Stimulated activated CD8-positive, alpha-beta memory T cell treated with anti-CD3 and anti-CD28 coated beads, Interleukin-7, amount 100 ng/mL, for 48 hours (primary cell): ENCODE measurements around the gene ZPR1.

ENCODE experiments used
- DNase-seq, 2 donors: peaks; one replicate each; pipeline ENCODE4 v3.0.0-alpha.2; 2020; ENCODE audit warnings: low read depth in 1 of 2; ENCODE audit errors: extremely low read depth in 1 of 2

The ZPR1 gene

DNA sequence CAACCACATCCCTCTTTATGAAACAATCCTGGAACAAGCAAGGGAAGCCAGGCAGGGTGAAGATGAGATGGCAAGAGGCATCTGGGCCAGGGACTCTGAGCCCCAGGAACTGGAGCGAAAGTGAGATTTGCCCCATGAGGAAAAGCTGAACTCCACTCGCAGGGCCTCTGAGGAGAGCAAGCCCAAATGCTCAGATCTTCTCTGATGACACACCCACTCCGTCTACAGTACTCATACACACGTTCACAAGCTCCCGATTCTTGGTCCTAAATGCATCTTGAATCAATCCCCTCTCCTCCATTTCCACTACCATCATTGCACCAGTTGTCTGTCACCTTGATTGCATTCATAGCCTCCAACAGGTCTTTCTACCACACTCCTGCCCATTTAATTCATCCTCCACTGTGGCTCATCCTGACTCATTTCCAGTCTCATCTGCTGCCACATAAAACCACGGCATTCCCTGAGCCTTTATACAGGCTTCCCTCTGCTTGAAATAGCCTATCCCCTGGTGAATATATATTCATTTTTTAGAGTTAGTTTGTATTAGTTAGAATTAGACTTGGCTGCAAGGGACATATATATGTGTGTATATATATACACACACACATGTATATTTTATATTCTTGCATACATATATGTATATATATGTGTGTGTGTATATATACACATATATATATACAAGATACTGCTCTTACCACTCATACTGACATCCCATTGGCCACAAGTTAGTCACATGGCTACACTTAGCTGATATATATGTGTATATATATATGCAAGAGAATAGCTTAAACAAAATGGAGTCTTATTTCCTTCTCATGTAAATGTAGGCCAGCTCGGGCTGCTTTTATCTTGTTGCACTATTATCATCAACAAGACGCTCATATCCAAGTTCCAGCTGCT is 5.3 kb upstream of the ZPR1 start:
- DNase-seq = no peak

DNA sequence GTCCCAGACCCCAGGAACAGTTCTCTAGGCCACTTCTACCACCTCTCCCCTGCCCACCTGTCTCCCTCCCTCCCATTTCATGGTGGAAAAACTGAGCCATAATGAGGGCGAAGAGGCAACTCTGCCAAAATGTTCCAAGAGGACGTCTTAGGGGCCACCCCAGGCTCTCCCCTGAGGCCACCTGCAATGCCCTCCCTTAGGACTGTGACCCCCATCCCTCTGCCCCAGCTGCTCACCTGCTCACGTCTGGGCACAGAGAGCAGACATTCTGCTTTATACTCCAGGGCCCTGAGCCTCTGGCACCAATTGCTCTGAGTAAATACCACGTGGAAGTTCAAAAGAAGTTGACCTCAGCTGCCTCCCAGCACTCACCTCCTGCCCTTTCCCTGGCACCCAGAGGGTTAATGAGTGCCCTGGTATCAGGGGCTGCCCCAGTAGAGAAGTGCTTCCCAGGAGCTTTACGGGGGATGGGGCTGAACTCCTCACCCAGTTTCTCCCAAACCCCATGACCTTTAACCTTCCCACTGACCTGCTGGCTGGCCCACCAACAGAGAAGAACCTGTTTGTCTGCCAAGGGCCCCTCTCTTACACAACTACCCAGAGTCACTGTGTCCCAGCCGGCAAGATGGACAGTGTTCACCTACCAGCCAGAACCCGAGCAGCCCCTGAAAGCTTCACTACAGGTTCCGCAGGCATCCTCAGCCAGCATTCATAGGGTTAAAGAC is 4.5 kb upstream of the ZPR1 start:
- no peak for DNase-seq

- DNase-seq = no peak
Measured at GRCh38 chr11:116791813-116792143, 4.0 kb upstream of the ZPR1 start, which contains the start of gene APOA5. TSS of gene APOA5 (minus strand) at chr11:116791879. CDS start at chr11:116791860, 19 bp downstream.

GRCh38 chr11:116791002-116791812 is 3.4 kb upstream of the ZPR1 start:
- peak; percentile 58 to 63 for DNase-seq

DNA sequence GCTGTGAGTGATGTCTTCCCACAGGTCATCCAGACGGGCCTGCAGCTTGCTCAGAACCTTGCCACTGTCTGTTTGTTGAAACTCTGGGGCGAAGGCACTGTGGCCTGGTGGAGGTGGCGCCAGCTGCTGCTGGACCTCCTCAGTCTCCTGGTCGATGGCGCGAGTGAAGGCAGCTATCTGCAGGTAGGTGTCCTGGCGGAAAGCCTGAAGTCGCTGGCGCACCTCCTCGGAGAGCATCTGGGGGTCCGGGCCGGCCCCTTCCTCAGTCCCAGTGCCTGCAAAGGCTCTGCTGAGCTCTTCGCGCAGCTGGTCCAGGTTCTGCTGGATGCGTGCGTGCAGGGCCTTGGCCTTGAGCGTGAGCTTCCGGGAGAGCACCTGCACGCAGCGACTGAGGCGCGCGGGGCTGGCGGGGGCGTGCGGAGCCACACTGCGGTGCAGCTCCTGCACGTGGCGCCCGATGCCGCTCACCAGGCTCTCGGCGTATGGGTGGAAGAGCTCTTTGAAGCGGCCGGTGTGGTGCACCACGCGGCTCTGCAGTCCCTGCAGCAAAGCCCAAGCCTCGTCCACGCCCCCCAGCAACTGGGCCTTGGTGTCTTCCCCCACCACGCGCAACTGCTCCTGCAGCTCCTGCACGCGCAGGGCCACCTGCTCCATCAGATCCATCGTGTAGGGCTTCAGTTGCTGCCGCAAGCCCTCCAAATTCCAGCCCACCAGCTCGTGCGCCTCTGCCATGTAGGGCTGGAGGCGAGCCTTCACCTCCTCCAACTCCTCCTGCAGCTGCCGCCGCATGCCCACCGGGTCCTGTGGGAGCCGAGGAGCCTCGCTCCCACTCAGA is 2.6 kb upstream of the ZPR1 start:
- DNase-seq = no peak

GRCh38 chr11:116788975-116789374 is 1.2 kb upstream of the ZPR1 start:
- DNase-seq = no peak

DNA sequence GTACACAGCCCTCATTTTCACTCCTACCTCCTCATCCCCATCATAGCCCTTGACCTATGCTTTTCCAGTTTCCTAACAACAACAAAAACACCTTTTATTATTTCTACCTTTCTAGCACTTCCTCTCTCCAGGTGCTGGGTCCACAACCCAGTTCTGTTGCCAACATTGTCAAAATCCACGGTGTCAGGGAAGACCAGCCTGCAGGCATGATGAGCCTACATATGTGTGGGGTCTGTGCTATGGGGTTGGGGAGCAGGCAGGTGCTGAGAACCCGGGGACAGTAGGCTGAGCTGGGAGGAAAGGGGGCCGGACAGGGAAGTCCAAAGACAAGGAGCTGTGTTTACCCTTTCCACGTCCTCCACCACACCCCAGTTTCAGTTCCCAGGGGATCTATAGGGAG is 711 bp upstream of the ZPR1 start:
- no peak for DNase-seq

- DNase-seq = no peak
Measured at GRCh38 chr11:116787436-116787785, 412 bp downstream of the ZPR1 start.

- DNase-seq = no peak
Measured at GRCh38 chr11:116786966-116787365, 857 bp downstream of the ZPR1 start.

DNA sequence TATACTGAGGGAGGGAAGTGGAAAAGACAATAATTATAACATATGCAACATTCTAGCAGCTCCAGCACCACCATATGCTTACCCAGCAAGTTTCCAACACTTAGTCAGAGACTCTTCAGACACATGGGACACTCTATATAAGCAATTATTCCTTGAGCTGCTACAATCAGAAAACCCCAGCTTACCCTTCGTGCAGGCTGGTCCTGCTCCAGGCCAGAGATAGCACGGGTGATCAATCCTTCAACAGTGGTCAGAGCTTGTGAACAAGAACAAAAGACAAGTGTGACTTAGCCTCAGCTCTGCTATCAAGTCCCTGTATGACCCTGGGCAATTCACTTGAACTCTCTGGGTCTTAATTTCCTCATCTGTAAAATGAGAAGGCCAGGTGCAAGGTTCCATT is 1.5 kb downstream of the ZPR1 start:
- DNase-seq = no peak

GRCh38 chr11:116782728-116783127 is 5.1 kb downstream of the ZPR1 start:
- DNase-seq = no peak

GRCh38 chr11:116778556-116778955 is 9.3 kb downstream of the ZPR1 start:
- no peak for DNase-seq

DNA sequence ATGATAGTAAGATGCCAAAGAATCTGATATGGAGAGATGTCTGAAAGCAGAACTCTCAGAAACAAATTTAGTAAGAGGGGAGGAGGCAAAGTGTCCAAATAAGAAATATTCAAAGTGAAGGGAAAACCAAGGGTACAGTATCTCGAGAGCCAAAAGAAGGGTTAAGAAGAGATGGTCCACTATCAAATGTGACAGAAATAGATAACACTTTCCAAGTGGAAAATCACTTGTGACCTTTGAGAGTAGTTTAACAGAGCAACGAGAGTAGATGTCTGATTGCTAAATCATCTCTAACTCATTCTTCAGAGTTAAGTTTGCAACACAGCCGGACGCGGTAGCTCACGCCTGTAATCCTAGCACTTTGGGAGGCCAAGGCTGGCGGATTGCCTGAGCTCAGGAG is 10.8 kb downstream of the ZPR1 start:
- DNase-seq = no peak

DNA sequence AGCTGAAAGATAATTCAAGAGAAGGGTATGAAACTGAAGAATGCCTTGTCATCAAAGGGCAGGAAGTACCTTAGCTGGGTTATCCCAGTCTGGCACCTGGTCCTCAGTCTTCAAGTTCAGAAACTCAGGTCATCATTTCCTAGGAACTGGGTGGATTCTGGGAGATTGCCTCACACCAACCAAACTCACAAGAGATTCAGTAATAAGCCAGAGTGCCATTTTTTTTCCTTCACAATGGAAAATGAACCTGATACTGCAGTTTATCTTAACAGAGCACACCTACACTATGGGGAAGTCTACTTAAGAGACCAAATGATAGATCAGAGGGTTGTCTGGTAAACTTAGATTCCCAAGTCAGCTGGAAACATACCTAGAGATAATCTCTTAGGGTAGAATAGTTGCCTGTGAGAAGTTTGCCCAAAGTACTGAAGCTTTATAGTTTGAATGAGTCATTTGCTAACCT is 11.3 kb downstream of the ZPR1 start:
- DNase-seq = no peak

GRCh38 chr11:116775975-116776374 is 11.8 kb downstream of the ZPR1 start:
- no peak for DNase-seq

- DNase-seq = no peak
Measured at GRCh38 chr11:116774661-116775060, 13.2 kb downstream of the ZPR1 start.

DNA sequence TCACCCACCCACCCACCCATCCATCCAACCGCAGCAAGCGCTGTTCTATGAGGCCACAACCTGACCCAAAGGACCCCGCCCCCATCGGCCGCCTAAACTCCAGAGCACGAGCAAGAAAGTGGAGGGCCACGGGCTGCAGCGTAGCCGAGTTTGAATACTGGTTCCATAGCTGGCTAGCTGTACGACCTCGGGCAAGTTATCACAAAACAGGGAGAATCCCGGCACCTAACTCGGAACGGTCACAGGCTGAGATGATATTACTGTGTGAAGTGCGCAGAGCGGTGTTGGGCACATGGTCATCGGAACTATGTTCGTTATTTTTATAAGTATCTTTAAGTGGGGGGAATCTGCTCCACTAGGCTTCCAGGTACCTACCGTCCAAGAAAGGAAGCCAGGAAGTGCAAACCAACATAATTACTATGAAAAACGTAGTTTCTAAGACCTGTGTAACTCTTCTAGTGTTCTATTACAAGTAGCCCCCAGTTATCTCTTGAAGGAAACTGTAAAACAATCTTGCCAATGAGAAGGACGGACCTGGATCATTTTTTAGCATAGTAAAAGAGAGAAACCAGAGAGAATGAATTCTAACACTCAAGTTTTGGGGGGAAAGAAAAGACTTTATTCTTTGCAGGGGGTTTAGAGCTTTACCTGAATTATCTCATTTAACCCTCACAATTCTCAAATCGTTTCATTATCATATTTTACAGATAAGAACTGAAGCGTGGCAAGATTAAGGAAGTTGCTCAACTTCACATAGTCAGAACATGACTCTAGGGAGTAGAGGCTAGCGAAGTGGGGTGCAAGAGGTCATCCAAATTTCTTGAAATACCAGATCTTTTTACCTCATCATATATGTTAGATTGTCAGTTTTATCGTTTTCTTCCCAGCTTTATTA is 14.4 kb downstream of the ZPR1 start:
- DNase-seq = no peak

DNA sequence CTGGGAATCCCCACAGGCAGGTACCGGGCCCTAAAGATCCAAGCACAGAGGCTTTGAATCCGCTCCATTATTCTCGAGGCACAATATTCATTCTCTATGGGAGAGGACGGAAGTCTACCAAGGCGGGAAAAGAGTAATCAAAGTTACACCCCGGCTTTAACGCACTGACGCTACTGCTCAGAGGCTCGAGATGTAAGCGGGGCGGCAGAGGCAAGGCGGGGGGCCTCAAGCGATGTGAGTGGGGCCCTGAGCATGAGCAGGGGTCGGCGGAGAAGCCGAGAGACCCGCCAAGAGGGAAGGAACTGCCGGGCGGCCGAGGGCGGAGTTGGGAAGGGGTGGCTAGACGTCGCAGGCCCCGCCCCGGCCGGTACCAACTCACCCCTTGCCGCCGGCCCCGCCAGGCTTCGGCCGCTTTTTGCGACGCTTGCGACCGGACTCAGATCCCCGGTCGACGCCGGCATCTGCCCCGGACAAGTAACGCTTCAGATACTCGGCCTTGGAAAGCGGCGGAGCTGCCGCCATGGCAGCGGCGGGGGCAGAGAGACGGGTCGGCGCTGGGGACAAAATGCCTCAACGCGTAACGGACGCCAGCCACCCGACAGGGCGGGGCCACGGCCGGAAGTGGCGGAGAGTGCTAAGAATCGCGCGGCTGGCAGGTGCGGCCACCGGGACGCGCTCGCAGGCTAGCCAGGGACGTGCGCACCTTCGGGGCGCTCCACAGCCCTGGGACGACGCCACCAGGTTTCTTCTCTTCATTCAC is 15.2 kb downstream of the ZPR1 start, which contains the start of gene BUD13:
Gene BUD13, minus strand, starts transcription at position 545 of the 760 bp plus-strand sequence. Its CDS starts 23 bp downstream, at position 522.
- peak; percentile 86 to 87 for DNase-seq

DNA sequence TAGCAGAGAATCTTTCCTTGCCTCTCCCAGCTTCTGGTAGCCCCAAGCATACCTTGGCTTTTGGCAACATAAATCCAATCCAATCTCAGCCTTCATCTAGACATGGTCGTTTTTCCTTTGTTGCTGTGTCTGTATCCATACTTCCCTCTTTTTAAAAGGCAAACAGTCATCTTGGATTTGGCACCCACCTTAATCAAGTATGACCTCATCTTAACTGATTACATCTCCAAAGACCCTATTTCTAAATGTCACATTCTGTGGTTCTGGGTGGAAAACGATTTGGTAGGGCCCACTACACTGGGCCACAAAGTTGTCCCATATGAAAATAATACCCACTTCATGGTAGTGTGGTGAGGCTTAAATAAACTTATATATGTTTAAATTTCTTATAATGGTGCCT is 15.9 kb downstream of the ZPR1 start:
- DNase-seq = no peak
